Measurements from ENCODE around the gene ITPR1.

DNA sequence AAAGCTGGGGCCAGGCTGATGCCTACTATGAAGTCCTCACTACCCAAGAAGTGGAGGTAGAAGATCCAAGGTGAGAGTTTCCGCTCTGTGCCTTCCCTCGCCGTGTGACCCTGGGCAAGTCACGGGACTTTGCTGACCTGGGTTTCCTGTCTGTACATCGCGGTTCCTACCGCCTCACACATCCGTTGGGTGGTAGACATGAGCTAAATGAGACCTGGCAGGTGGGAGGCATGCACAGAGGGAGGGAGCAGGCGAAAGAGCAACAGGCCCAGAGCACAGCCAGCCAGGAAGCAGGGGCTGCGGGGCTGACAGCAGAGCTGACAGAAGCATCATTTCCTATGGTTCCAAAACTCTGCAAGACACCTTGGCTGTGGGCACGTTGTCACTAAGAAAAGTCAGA is 328.8 kb downstream of the ITPR1 start:
- TF ChIP-seq, protein P1, sequence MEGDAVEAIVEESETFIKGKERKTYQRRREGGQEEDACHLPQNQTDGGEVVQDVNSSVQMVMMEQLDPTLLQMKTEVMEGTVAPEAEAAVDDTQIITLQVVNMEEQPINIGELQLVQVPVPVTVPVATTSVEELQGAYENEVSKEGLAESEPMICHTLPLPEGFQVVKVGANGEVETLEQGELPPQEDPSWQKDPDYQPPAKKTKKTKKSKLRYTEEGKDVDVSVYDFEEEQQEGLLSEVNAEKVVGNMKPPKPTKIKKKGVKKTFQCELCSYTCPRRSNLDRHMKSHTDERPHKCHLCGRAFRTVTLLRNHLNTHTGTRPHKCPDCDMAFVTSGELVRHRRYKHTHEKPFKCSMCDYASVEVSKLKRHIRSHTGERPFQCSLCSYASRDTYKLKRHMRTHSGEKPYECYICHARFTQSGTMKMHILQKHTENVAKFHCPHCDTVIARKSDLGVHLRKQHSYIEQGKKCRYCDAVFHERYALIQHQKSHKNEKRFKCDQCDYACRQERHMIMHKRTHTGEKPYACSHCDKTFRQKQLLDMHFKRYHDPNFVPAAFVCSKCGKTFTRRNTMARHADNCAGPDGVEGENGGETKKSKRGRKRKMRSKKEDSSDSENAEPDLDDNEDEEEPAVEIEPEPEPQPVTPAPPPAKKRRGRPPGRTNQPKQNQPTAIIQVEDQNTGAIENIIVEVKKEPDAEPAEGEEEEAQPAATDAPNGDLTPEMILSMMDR (conservative IDR thresholded peaks at IDR 0.05) = no peak
- no peak for TF ChIP-seq EZH2 (IDR thresholded peaks at IDR 0.05; ENCODE audit: low read depth)

Data from PC-9 (cell line).